Cerebellar nuclear complex (tissue), 1 donor: ENCODE measurements around the gene TCEAL7.

ENCODE experiments used
- DNase-seq, 2 experiments: peaks; one replicate each; lab custom pipeline; 2025; lab: John Stamatoyannopoulos, UW

The TCEAL7 gene

GRCh38 chrX:103367502-103367901 is 37.5 kb downstream of the TCEAL7 start:
- no peak for DNase-seq

DNA sequence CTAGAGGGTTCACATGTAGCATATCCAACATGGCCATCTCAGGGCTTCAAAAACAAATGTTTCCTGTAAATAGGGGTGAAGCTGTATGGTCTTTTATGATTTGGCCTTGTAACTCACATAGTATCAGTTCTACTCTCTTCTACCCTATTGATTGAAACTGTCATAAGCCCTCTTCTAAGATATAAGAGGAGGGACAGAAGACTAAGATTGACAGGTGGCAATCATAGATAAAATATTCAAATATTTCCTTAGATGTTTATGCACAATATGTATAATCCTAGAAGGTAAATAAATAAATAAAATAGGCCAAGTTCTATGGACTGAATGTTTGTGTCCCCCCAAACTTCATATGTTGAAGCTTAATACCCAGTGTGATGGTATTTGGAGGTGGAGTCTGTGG is 39.4 kb downstream of the TCEAL7 start:
- no peak for DNase-seq

DNA sequence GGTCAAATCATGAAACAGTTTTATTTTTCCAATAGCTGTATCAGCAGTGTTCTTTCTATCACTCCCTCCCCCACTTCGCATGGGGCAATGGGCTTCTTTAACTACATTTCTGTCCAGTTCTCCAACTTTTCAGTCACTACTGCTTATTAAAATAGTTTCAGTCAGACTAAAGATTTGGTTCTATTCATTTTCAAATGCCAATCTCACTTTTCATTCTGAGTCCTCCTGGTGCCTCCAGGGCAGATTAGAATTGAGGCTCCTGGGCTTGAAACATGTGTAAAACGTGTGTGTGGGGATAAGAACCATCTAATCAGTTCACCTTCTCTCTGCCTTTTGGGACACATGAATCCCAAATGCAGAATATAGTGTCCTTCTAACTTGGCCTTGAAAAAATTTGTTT is 42.8 kb downstream of the TCEAL7 start:
- DNase-seq: no peak

DNA sequence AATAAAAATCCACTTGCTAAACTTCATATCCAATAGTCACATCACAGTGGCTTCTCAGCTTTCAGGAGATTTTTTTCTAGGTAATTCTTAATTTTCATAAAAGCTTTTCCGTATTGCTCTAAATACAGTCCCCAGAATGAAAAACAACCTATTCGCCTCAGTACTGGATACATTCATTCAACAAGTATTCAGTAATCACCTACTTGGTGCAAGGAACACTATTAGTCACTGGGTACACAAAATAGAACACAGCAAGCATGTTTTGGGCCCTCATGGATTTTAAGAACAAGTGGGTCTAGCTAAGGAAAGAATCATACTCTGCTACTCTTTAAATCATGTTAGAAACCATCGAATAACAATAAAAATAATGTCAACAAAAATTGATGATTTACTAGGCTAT is 43.5 kb downstream of the TCEAL7 start:
- no peak for DNase-seq

DNA sequence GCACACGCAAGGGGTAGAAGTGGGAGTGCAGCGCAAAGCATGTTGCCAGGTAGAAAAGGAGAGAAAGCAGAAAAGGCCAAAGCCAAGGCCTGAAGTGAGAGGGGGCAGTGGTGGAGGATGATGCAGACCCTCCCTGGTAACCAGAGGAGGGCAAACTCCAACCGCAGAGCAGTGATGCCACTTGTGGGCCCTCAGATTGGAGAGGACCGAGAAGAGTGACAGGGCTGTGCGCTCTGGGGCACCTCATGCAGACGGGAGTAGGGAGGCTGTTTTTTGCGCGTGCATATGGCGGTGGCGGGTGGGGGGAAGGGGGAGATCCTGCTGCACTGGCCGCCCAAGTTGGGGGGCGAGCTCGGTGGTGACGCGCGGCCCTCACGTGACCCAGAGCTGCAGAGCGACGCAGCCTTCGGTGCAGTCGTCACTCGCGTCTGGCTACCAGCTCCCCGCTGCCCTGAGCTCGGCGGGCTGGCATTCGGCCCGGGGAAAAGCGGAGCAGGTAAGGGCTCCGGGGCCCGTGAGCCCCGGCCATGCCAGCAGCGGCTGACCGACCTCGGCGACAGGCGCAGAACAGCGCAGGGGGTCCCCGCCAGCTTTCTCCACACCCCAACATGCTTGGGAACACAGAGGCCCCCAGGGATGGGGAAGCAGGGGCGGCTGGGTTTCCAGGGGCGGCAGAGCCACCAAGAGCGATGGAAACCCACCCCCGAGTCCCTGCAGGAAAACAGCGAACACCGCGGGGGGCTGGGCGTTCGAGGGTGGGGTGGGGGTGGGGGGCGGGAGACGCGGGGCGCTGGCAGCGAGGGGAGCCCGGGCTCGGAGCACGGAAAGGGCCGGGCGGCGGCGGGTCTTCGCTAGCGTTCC is 46.3 kb downstream of the TCEAL7 start, which contains the start of gene BEX3:
TSS of gene BEX3 (plus strand) at position 421 of the 861 bp plus-strand sequence. CDS start 984 bp downstream, outside the sequence.
- DNase-seq: peak in 1 of 2 experiments; percentile 6

GRCh38 chrX:103376979-103377324 is 46.9 kb downstream of the TCEAL7 start:
- no peak for DNase-seq

DNA sequence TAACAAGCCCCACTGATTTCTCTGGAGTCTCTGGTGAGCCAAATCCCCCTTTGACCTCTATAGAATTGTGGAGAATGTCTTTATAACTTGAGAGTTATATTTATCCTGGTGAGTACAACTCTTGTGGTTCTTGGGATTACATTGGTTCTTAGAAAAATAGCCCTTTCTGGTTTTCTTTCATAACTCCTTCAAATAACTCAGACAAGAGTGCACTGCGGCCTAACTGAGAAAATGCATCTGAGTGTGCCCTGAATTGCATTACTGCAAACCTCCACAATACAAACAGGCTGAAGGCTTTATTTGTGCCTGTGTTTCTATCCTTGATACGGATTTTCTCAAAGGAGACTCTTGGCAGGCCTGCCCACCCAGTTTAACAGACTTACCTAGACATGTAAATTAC is 49.0 kb downstream of the TCEAL7 start:
- no peak for DNase-seq
